Activated gamma-delta T cell treated with Interleukin-2 at 50 U/mL for 16 hours (primary cell): ENCODE data around the gene RPIA.

ENCODE experiments used
- DNase-seq: peaks from one replicate; pipeline ENCODE4 v3.0.0-alpha.2; 2020

RPIA gene

GRCh38 chr2:88687384-88687783 is 4.1 kb upstream of the RPIA start:
- DNase-seq: no peak

- DNase-seq: peak; percentile 38
Measured at GRCh38 chr2:88690591-88691338, 708 bp upstream of the RPIA start.

DNA sequence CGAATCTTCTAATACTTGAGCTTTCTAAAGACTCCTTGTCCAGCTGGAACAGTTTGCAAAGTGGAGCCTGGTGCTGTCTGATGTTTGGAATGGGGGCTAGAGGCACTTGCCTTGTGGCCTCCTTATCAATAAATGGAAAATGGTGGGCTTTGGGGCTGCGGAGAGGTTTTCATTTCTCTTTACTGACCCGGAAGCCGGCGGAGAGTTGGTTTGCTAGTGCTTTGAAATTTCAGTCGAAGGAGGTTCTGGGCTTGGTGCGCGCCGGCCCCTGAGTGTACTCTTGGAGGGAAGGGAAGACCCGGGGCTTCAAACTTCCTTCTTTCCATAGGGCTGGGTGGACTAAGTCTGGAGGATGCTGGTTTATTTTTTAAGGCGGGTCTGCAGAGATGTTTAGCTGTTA is 714 bp downstream of the RPIA start:
- peak; percentile 13 for DNase-seq

- no peak for DNase-seq
Measured at GRCh38 chr2:88693911-88694414, 2.5 kb downstream of the RPIA start.

DNA sequence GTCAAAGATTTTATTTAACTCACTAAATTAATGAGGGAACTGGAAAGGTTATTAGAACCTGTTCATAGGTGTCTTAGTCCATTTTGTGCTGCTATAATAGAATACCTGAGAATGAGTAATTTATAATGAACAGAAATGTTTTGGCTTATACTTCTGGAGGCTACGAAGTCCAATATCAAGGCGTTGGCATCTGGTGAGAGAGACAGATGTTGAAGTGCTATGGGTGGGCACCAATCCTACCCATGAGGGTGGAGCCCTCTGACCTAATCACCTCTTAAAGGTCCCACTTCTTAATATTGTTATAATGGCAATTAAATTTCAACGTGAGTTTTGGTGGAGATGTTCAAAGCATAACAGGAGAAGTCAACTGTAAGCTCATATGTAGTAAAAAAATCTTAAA is 5.1 kb downstream of the RPIA start:
- DNase-seq: no peak

DNA sequence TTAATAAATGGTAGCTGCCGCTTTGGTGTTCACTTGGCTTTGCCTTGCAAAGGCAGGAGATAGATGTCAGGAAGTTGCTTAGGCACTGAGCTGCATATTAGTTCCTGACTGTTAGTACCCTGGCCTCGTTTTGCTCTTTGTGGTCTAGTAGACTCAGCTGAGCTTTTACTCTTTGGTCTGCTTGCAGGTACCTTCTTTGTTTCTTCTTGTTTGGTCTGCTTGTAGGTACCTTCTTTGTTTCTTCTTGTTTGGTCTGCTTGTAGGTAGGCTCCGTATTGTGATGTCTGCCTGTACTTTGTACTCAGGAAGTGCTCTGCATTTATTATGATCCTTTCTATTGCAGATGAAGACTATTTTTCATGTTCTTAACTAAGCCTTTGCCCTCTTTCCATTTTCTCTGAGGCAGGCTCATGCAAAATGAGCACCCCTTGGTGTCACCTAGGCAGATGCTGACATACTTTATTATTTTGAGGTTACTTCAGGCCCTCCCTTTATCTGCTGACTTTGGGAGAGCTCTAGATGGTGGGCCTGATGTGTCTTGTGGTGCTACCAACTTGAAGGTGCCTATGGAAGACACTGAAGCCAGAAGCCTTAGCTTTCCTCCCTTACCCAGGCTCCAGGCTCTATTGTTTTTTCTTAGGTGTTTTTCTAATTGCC is 6.0 kb downstream of the RPIA start:
- DNase-seq: no peak

- no peak for DNase-seq
Measured at GRCh38 chr2:88698027-88698413, 6.5 kb downstream of the RPIA start.

- DNase-seq: no peak
Measured at GRCh38 chr2:88698498-88699233, 7.2 kb downstream of the RPIA start.

- DNase-seq: no peak
Measured at GRCh38 chr2:88707003-88707402, 15.5 kb downstream of the RPIA start.

DNA sequence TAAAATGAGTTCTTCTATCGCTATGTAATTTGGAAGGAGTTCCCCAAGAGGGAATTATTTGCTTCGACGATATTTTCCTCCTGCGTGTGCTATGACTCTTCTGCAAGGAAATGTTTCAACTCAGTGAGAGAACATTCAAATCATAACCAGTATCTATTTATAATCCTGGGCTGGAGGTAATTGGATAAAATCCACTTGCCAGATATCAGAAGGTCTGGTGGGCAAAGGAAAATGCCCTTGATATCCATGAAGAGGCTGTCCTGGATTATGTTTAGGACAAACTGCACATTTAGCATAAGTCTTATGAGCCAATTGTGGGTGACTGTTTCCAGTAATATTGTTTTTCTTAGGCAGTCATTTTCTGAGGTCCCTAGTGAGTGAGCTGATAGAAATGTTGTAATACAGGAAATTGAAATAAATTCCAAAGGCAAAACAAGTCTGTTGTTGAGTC is 17.7 kb downstream of the RPIA start:
- DNase-seq: no peak

- DNase-seq: no peak
Measured at GRCh38 chr2:88711289-88711688, 19.8 kb downstream of the RPIA start.

DNA sequence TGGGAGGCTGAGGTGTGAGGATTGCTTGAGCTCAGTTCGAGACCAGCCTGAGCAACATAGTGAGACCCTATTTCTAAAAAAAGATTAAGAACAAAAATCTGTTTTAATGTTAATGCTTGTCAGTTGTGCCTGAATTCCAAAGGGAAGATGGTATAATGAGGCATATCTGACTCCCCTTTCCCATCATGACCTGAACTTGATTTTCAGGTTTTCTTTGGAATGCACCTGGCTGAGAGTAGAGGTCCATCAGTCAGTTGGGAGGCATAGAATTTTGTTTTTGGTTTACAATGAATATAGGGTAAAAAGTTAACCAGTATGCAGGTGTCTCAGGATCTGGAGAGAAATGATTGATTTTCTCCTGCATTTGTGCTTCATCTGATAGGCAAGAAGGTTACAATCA is 20.4 kb downstream of the RPIA start:
- no peak for DNase-seq

- DNase-seq: no peak
Measured at GRCh38 chr2:88713408-88713807, 21.9 kb downstream of the RPIA start.

GRCh38 chr2:88714667-88715066 is 23.2 kb downstream of the RPIA start:
- no peak for DNase-seq

DNA sequence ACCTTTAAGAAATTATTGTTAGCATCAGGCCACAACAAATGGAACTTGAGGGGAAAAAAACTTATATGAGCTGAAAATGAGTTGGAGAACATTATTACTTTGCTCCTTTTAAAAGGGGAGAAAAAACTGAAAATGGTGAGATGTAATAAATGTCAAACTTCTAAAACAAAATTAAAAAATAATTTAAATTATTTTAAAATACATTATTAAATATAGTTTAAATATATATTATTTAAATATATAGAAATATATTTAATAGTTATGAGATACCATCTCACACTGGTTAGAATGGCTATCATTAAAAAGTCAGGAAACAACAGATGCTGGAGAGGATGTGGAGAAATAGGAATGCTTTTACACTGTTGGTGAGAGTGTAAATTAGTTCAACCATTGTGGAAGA is 28.9 kb downstream of the RPIA start:
- DNase-seq: no peak

DNA sequence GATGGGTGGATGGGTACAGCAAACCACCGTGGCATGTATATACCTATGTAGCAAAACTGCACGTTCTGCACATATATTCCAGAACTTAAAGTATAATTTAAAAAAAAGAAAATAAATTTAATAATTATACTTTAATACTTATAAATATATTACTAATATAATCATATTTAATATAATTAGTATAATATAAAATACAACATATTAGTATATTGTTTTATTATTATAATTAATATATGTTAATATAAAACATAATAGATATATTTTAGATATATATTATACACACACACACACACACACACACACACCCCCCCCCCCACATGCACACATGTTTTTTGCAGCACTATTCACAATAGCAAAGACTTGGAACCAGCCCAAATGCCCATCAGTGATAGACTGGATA is 29.8 kb downstream of the RPIA start:
- no peak for DNase-seq

GRCh38 chr2:88724643-88725332 is 33.3 kb downstream of the RPIA start:
- DNase-seq: no peak

- no peak for DNase-seq
Measured at GRCh38 chr2:88729061-88729745, 37.7 kb downstream of the RPIA start.

- DNase-seq: no peak
Measured at GRCh38 chr2:88733155-88733902, 41.9 kb downstream of the RPIA start.

DNA sequence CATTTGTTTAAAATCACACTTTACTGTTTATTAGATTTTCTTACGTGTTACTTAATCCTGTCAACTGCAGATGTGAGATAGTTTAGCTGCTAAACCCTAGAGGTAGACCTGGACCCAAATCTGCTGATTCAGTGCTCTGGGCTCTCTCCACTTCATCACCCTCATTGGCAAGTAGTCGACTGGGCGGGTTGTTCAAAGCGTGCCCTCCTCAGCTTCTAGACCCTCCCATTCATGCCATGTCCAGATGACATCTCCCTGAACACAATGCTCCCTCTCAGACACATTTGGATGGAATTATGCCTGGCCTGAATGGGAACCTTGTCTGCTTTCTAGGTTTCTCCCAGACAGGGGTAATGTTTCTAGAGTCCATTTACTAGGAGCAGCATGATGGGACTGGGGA is 43.7 kb downstream of the RPIA start:
- DNase-seq: no peak

DNA sequence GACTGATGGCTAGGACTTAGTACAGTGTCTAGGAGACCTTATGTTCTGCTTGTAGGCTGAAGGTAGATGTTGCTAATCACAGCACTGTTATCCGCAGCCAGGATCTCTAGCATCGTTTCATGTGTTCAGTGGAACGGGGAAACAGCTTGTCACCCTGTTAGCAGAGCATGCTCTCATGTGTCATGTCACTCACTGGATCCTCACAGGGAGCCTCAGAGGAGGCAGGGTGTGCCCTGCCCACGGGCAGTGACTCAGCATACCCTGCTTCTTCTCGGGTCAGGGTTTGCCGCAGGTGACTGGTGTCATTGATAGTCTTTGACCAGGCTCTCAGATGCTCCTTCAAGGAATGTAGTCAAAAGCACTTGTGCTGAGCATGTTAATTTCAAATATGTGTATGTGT is 44.4 kb downstream of the RPIA start:
- no peak for DNase-seq

DNA sequence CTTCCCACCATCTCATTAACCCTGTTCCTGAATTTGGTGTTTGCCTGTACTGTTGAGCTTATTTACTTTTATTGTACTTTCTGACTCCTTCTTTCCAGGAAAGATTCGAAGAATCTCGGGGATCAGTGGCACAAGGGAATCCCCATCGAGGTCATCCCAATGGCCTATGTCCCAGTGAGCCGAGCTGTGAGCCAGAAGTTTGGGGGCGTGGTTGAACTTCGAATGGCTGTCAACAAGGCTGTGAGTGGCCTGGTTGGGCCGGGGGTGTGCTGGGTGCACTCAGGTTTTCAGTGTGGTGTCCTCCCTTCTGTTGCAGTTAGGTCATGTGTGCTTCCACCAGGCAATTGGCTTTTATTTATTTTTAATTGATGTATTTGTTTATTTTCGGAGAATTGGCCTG is 45.0 kb downstream of the RPIA start:
- DNase-seq: no peak
